ENCODE data around the gene UGT2A2.
"Not testable (repeated sequence)": the region's sequence is repeated elsewhere in the genome, so short reads cannot be mapped to it uniquely, and the experiment has no call there.

The UGT2A2 gene

DNA sequence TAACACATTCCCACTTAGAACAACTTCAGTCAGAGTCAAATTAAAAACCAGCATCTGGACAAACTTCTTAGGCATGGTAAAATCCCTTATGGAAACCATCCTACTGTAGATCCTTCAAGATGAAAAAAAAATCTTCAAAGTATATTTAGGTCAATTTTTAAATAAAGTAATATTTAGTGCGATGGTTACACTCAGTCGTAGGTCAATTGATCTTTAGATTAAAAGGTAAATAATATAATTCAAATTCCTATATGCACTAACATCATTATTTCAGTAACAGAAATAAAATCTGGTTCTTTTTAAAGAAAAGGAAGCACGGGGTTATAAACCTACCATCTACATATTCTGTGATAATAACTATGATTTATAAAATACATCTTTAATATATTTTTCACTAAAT lies at the start of gene UGT2A2:
Gene UGT2A2, minus strand, starts transcription at position 101 of the 400 bp plus-strand sequence. Its CDS starts 2 bp downstream, at position 99.
- no peak for DNase-seq (ENCODE audit: low read depth)
- H3K4me3 ChIP-seq (replicated peaks; ENCODE audit: low read depth, low read length): no peak within 1 kb of the TSS
- no peak for TF ChIP-seq CTCF (IDR thresholded peaks at IDR 0.05; ENCODE audit: low read length, missing control alignments)

DNA sequence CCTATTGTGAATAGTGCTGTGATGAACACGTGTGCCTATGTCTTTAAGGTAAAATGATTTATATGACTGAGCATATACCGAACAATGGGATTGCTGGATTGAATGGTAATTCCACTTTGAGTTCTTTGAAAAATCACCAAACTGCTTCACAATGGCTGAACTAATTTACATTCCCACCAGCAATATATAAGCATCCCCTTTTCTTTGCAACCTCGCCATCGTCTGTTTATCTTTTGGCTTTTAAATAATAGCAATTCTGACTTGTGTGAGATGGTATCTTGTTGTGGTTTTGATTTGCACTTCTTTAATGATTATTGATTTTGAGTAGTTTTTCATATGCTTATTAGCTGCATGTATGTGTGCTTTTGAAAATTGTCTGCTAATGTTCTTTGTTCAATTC lies 45.4 kb upstream of the UGT2A2 start:
- H3K4me3 ChIP-seq (replicated peaks; ENCODE audit: low read depth, low read length): no peak overlapping the region
- no peak for TF ChIP-seq CTCF (IDR thresholded peaks at IDR 0.05; ENCODE audit: low read length, missing control alignments)
- DNase-seq (ENCODE audit: low read depth): no peak

DNA sequence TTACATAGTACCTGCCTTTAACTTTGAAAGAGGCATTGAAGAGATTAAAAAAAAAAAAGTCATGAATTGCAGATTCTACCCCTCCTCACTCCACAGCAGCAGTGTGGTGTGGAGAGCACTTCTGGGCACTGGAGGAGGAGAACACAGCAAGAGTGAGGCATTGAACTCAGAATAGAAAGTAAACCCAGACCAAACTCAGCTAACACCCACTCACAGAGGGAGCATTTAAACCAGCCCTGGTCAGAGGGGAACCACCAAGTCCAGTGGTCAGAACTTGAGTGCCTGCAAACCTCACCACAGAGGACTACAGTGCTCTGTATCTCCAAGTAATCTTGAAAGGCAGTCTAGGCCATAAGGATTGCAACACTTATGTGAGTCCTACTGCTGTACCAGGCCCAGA lies 29.2 kb upstream of the UGT2A2 start:
- DNase-seq (ENCODE audit: low read depth): no peak
- H3K4me3 ChIP-seq (replicated peaks; ENCODE audit: low read depth, low read length): no peak overlapping the region
- TF ChIP-seq CTCF (IDR thresholded peaks at IDR 0.05; ENCODE audit: low read length, missing control alignments): no peak

DNA sequence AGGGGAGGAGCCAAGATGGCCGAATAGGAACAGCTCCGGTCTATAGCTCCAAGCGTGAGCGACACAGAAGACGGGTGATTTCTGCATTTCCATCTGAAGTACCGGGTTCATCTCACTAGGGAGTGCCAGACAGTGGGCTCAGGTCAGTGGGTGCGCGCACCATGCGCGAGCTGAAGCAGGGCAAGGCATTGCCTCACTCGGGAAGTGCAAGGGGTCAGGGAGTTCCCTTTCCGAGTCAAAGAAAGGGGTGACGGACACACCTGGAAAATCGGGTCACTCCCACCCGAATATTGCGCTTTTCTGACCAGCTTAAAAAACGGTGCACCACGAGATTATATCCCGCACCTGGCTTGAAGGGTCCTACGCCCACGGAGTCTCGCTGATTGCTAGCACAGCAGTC lies 24.6 kb upstream of the UGT2A2 start:
- H3K4me3 ChIP-seq (replicated peaks; ENCODE audit: low read depth, low read length); DNase-seq (ENCODE audit: low read depth): not testable (repeated sequence)

GRCh38 chr4:69661130-69661803 lies 21.8 kb upstream of the UGT2A2 start:
- not testable (repeated sequence) for H3K4me3 ChIP-seq (replicated peaks; ENCODE audit: low read depth, low read length); DNase-seq (ENCODE audit: low read depth)

DNA sequence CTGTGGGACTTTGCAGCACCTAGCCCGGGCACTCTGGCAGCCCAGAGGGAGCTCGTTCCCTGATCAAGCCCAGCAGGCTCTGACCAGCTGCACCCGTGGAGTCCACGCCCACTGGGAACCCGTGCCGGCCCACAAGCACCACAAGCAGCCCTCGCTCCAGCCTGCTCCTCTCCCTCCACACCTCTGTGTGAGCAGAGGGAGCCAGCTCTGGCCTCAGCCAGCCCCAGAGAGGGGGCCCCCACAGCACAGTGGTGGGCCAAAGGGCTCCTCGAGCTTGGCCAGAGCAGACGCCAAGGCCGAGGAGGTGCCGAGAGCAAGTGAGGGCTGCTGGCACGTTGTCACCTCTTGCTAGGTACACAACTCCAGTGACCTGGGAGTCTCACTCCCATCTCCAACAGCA lies 18.7 kb upstream of the UGT2A2 start:
- no peak for DNase-seq (ENCODE audit: low read depth)
- H3K4me3 ChIP-seq (replicated peaks; ENCODE audit: low read depth, low read length): no peak overlapping the region
- no peak for TF ChIP-seq CTCF (IDR thresholded peaks at IDR 0.05; ENCODE audit: low read length, missing control alignments)

GRCh38 chr4:69656653-69657158 lies 17.3 kb upstream of the UGT2A2 start:
- H3K4me3 ChIP-seq (replicated peaks; ENCODE audit: low read depth, low read length): no peak overlapping the region
- no peak for DNase-seq (ENCODE audit: low read depth)
- no peak for TF ChIP-seq CTCF (IDR thresholded peaks at IDR 0.05; ENCODE audit: low read length, missing control alignments)

- TF ChIP-seq CTCF (IDR thresholded peaks at IDR 0.05; ENCODE audit: low read length, missing control alignments): no peak
- no peak within 1 kb of the TSS for H3K4me3 ChIP-seq (replicated peaks; ENCODE audit: low read depth, low read length)
- DNase-seq (ENCODE audit: low read depth): no peak
Measured at GRCh38 chr4:69653147-69653546, 13.7 kb upstream of the UGT2A2 start, which contains the start of gene UGT2A1. TSS of gene UGT2A1 (minus strand) at chr4:69653247. CDS start at chr4:69647644, 5,603 bp downstream.

All from fibroblast of pulmonary artery (primary cell).